MM.1S (cell line): ENCODE results near the gene IRS2.

ENCODE experiments used
- EZH2 ChIP-seq: fragments of 300-600 bp; sonication (generic); optimal IDR thresholded peaks from 2 replicates; pipeline ENCODE3; 2017; ENCODE audit warnings: low read depth, mild to moderate bottlenecking, antibody characterized with exemption, low read length, mixed read lengths
- EZH2phosphoT487 ChIP-seq: fragments of 300-600 bp; sonication (generic); IDR thresholded peaks from 2 replicates; pipeline ENCODE4 v1.6.1; 2018; ENCODE audit warnings: antibody characterized with exemption, low read length
- TF ChIP-seq, protein P1 (sequence below): fragments of 300-600 bp; sonication (generic); IDR thresholded peaks from 2 replicates; pipeline ENCODE4 v1.5.1; 2016; ENCODE audit warnings: antibody characterized with exemption, low read length, mixed read lengths

DNA sequence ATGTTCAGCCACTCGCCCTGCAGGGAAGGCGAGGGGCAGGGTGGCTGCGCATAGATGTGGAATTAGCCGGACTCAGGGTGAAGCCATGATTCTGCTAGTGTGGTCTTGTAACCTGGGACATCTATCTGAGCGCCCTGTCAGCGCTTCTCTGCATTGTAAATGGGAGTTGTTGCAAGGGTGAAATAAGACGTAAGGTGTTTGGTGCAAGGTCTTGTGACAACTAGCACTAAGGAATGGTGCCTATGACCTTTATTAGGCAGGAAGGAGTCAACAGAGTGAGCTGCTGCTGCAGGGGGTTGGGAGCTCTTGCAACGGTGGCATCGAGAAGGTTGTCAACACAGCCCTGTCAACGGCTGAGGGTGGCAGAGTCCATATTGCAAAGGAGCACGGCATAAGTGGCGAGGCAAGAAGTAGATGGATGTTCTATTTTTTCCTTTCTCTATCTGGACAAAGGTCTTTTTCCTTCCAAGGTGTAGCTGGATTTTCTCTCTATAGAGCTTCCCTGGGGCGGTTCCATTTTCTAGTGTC is 49.3 kb downstream of the IRS2 start:
- TF ChIP-seq, protein P1, sequence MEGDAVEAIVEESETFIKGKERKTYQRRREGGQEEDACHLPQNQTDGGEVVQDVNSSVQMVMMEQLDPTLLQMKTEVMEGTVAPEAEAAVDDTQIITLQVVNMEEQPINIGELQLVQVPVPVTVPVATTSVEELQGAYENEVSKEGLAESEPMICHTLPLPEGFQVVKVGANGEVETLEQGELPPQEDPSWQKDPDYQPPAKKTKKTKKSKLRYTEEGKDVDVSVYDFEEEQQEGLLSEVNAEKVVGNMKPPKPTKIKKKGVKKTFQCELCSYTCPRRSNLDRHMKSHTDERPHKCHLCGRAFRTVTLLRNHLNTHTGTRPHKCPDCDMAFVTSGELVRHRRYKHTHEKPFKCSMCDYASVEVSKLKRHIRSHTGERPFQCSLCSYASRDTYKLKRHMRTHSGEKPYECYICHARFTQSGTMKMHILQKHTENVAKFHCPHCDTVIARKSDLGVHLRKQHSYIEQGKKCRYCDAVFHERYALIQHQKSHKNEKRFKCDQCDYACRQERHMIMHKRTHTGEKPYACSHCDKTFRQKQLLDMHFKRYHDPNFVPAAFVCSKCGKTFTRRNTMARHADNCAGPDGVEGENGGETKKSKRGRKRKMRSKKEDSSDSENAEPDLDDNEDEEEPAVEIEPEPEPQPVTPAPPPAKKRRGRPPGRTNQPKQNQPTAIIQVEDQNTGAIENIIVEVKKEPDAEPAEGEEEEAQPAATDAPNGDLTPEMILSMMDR, result no peak
- TF ChIP-seq EZH2 (no peak), EZH2phosphoT487 (no peak)
